HG03045 (cell line): ENCODE measurements around the gene CD109.
"Not testable (repeated sequence)": the region's sequence is repeated elsewhere in the genome, so short reads cannot be mapped to it uniquely, and the experiment has no call there.

Source experiments
- ATAC-seq: cut with Tn5 transposase; IDR thresholded peaks from one replicate; pipeline ENCODE4 v1.9.1; 2021; ENCODE audit warnings: mild to moderate bottlenecking, moderate library complexity; ENCODE audit not compliant: unreplicated experiment

The CD109 gene

DNA sequence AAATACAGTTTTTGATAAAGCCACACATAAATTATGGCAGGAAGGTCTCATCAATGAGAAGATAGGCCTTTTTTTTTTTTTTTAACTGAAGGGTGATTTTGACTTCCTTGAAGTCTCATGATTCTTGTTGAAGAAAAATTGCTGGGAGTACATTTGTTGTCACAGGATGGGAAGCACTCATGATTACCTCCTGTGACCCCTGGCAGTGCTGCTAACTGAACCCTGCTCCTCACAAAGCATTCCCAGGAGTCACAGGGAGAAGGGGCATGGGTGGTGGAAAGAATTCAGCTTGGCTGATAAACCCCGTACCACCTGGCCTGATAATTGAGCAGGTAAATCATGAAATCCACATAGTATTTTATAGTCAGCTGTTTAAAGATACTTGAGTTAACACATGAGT lies 86.9 kb downstream of the CD109 start:
- ATAC-seq = no peak

DNA sequence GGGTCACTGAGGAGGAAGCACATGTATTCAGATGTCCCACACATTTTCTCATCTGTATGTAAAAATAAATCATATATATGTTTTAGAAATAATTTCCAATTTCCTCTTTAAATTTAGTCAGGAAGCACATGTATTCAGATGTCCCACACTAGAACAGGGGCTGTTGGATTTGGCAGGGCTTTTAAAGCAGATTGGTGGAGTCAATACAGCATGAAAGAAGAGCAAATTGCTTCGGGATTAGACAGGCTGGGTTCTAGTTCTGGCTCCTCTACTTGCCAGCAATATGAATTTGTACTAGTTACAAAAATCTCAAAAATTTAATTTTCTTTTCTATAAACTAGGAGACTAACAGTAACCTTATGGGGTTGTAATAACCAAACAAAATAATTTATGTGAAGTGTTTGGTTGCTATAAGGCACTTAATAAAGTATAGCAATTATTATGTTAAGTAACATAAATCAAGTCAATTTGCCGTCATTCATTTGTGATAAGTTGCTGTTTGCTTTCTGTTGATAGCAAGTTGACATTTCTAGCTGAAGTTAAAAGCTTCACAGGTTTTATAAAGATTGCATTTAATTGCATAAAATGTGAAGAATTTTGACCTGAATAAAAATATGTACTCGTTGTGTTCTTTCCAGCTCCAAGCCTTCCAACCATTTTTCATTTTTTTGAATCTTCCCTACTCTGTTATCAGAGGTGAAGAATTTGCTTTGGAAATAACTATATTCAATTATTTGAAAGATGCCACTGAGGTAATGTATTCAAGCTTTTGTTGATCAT lies 88.9 kb downstream of the CD109 start:
- ATAC-seq = no peak

DNA sequence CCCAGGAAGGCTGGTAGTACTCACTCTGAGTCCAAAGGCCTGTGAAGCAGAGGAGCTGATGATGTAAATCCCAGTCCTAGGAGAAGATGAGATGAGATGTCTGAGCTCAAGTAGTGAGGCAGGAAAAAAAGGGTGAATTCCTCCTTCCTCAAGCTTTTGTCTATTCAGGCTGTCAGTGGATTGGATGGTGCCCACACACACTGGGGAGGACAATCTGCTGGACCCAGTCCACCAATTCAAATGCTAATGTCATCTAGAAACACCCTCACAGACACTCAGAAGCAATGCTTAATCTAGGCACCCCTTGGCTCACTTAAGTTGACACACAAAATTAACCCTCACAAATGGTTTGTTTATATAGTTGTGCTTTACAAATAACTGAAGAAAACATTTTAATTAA lies 94.6 kb downstream of the CD109 start:
- ATAC-seq = no peak

DNA sequence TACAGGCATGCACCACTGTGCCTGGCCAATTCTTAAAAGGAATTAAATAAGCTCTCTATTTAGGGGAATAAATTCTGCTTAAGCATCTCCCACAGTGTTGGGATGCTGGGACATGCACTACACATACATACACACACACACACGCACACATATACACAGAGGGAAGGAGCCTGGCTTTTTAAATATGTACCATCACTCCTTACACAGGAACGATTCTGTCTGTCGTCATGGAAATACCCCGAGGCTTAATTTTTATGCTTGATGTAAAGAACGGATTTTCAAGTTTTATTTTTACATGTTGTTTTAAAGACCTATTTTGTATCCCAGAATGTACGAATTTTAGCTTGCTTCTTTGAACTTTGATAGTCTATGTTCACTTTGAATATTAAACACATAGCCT lies 95.3 kb downstream of the CD109 start:
- no peak for ATAC-seq

DNA sequence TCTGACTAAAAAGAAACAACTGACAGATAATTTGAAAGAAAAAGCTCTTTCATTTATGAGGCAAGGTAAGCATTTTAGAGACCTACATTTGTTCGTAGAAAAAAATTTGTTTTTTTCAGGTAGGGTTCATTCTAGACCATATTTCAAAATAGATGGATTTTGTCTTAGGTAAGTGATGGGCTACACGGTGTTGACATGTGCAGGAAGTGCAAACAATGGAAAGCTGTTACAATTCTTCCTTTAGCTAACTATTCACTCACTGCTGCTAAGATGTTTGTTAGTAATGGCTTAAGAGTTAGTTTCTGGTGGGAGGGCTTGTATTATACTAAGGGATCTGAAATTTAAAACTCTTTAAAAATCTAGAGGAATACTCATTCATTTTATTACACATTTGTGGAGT lies 96.7 kb downstream of the CD109 start:
- ATAC-seq = no peak

DNA sequence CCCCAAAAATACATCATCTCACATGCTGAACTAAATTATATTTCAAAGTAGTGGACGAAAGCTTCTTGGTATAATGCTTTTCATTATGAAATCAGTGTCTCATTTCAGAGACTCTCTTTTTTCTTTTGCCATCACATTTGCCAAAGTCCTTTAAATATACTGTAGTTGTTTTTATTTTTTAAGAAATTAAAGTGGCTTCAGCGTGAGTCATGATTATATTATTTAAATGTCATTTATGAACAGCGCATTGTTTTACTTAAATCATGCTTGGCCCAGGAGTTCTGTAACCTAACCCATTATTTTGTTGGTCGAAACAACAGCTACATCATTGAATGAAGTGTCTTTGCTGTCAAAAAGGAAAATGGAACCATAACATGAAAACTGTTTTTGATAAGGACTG lies 100.9 kb downstream of the CD109 start:
- ATAC-seq = no peak

DNA sequence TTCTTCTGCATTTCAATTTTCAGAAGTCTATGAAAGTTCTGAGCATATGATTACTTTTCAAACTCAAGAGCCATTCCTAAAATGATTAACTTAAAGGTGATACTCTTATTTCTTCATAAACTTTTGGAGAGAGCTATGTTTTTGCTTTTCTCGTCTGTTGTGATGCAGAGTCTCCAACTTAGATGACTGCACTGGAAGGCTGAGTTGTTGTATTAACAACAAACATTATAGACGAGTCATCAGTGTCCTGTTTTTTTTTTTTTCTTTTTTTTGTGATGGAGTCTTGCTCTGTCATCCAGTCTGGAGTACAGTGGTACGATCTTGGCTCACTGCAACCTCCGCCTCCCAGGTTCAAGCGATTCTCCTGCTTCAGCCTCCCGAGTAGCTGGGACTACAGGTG lies 101.9 kb downstream of the CD109 start:
- no peak for ATAC-seq

DNA sequence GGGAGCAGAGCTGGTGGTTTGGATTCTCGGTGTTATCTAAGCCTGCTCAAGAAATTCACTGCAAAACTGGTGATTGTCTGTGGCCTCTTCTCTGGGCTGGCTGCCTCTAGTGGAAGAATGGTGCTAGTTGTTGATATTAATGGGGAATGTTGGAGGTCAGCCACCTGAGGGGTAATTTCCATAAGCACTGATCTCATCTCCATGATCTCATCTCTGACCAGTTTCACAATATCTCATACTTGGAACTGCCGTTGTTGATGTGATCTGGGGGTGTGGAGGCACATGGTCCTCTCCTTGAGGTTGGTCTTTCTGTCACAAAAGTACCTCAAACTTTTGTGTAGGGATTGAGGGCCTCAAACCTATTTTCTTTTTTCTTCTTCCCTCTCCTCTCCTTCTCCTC lies 102.6 kb downstream of the CD109 start:
- peak; percentile 89 for ATAC-seq

DNA sequence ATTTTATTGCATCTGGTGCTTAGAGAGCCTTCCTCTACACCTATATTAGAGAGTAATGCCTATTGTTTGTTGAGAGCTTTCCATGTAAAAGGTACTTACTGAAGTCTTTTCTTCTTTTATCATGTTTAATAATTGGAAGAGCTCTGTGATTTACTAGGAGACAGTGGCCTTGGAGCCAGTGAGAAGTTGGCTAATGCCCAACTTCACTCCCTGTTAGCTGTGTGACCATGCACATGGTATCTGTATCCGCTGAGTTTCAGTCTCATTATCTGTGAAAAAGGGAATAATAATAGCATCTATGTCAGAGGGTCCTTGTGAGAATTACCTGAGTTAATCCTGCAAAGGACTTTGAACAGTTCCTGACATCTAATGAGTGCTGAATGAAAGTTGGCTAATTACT lies 105.0 kb downstream of the CD109 start:
- ATAC-seq = no peak

DNA sequence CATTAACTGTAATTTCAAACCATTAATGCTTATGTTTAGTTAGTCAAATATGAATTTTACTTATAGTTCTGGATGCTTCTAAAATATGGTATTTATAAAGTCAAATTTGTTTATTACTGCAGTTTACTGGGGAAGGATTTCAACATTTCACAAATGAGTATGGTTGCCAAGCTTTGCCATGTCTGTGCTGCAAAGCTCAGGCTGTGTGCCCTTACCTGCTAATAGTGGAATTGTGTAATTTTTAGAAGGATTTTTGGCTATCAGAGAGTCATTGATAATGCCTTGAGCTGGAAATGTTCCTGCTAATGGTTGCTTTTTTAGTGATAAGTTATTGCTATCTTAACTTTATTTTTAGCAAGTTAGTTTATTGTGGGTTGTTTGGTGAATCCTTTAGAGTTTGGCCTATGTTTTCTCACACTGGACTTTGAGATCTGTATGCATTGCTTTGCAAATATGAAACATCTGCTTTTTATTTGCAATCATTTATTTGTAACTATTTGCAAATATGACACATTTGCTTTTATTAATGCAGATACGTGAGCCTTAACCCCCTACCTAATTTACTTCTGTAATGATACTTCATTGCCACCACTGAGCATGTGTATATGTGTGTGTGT lies 105.8 kb downstream of the CD109 start:
- ATAC-seq = no peak

DNA sequence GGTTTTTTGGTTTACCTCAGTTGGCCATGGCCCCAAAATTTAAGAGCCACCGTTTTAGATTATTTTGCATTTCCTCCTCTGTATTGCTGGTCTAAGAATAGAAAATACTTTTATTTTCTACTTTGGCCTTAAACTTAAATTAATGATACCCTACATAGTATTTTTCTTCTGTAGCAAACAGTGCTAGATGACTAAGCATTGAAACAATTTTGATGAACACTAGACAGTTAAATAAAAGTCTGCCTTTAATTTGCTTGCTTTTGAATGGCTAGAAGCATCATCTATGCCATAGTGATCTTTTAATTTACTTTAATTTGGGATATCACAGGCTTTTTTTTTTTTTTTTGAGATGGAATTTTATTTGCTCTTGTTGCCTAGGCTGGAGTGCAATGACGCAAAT lies 106.4 kb downstream of the CD109 start:
- no peak for ATAC-seq

DNA sequence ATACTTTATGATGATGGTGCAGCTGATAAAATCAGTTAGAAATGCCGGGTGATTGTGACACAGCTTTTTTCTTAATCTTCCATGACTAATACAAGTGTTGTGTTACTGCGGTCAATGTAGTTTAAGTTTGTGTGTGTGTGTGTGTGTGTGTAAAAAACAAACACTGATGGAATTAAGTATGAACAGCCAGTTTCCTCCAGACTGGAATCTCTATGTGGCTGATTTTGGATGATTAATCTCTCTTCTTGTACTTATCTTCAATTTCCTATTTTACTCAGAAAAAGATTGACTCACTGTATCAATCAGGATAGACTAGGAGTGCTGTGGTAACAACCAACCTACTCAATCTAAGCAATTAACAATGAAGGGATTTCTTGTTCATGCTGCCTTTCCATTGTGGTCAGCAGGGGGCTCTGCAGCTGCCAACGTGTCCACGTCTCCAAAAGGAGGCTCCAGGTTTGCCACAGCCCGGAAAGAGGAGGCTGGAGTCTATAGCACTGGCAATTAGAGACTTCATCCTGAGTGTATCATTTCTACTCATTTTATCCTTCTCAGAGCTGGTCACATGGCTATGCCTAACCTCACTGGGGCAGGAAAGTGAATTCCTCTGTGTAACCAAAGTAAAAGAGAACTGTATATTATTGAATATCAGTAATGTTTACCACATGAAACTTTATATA lies 107.7 kb downstream of the CD109 start:
- ATAC-seq = no peak

DNA sequence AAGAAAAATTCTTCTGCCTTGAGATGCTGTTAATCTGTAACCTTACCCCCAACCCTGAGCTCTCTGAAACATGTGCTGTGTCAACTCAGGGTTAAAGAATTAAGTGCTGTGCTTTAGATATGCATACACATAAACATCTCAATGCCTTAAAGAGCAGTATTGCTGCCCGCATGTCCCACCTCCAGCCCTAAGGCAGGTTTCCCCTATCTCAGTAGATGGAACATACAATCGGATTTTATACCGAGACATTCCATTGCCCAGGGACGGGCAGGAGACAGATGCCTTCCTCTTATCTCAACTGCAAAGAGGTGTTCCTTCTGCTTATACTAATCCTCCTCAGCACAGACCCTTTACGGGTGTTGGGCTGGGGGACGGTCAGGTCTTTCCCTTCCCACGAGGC lies 109.2 kb downstream of the CD109 start:
- not testable (repeated sequence) for ATAC-seq

DNA sequence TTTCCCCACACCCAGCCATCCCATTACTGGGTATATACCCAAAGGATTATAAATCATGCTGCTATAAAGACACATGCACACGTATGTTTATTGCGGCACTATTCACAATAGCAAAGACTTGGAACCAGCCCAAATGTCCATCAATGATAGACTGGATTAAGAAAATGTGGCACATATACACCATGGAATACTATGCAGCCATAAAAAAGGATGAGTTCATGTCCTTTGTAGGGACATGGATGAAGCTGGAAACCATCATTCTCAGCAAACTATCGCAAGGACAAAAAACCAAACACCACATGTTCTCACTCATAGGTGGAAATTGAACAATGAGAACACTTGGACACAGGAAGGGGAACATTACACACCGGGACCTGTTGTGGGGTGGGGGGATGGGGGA lies 110.0 kb downstream of the CD109 start:
- ATAC-seq = not testable (repeated sequence)

DNA sequence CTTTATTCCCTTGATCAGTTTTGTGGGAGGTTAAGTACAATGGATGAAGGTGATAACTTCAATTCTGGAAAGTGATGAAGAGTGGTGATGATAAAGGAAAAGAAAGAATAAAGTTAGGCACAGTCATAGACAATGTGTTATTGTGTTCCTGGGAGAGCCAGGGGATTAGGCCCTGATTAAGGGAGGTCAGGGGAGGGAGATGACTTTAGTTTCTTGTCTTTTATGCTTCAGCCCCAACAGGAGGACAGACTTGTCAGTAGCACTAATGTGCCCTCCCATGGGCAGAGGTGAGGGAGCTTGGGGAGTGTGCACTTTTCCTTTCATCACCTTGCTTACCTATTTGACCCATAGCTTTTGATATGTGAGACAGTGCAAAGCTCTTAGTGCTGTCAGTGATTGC lies 115.7 kb downstream of the CD109 start:
- no peak for ATAC-seq

DNA sequence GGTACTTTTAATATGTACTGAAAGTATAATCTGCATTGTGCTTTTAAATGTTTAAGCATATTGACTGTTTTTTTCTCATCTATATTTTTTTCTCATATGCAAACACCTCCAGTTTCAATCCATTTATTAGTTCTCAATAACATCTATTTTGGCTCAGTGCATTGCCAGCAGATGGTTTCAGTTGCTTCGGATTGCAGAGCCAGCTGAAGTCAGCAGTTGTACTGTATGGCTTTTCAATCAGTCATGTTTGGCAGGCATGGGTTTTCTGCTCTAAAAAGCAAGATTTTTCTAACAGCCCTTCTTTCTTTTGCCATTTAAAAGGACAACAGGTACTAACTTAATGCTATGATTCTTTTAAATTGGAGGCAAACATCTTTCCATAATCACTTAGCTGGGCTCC lies 121.2 kb downstream of the CD109 start:
- no peak for ATAC-seq

DNA sequence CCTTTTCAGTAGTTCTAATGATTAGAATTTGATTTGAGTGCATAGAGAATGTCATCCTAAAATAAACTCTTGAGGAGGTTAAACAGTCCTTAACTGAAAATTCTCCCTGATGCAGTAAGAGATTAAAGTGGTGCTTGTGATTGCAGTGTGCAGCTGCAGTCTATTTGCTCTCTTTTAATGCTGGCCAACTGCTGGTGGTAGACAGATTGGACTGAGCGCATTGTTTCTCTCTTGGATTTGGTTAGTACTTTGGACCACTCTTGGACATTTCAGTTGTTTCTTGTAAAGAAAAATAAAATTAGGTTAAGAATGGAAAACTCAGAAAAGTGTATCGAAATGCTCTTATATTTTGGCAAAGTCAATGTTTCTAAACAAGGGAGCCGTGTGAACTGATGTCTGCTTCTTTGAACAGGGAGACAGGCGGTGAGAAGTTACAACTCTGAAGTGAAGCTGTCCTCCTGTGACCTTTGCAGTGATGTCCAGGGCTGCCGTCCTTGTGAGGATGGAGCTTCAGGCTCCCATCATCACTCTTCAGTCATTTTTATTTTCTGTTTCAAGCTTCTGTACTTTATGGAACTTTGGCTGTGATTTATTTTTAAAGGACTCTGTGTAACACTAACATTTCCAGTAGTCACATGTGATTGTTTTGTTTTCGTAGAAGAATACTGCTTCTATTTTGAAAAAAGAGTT lies 127.2 kb downstream of the CD109 start:
- ATAC-seq = no peak

DNA sequence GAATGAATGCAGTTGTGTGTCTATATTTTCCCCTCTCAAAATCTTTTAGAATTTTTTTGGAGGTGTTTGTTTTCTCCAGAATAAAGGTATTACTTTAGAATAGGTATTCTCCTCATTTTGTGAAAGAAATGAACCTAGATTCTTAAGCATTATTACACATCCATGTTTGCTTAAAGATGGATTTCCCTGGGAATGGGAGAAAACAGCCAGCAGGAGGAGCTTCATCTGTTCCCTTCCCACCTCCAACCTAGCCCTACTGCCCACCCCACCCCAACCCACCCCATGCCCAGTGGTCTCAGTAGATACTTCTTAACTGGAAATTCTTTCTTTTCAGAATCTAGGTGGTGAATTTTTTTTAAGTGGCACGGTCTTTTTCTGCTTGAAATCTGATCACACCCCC lies 127.8 kb downstream of the CD109 start:
- no peak for ATAC-seq

DNA sequence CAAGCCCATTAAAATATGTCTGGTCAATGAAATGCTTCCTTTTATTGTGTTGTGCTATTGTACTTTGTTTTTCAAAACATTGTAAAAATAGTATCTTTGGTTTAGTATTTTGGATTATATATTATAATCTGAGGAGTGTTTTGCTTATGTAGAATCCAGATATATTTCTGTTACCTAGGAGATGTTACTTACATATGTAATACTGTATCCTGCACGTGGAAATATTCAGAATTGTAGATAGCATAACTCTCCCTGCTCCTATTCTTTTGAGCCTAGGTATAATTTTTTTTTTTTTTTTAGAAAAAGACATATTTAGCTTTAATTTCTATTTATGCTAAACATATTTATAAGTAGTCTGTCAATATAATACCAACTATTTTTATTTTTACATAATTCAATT lies 130.6 kb downstream of the CD109 start:
- no peak for ATAC-seq

DNA sequence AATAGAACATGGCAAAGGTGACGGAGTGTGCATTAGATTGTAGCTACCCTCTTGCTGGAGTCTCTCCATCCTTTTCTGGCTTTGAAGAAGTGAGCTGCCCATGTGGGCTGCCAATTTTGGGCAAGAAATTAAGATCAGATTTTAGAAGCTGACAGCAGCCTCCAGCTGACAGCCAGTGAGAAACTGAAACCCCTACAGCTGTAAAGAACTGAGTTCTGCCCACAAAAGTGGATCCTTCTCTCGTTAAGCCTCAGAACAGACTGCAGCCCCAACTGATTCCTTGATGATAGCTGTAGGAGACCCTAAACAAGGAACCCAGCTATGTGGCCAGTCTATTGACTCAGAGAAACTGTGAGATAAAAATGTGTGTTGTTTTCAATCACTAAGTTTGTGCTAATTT lies 134.1 kb downstream of the CD109 start:
- no peak for ATAC-seq

DNA sequence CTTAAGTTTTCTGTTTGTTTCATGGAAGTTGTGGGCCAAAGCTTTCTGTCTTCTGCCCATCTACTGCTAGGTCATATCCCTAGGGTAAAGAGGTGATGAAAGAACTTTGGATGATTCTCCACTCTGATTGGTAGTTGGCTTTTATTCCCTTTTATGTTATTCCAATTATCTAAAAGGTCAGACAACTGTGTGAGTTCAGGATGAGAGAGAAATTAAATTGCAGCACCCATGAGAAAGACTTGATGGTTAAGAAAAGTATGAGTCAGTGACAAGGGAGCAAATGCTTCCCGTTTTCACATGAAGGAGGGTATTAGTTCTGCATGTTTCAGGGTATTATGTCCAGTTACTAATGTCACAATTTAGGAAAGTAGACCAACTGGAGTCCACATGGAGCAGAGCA lies 136.3 kb downstream of the CD109 start:
- ATAC-seq = no peak

DNA sequence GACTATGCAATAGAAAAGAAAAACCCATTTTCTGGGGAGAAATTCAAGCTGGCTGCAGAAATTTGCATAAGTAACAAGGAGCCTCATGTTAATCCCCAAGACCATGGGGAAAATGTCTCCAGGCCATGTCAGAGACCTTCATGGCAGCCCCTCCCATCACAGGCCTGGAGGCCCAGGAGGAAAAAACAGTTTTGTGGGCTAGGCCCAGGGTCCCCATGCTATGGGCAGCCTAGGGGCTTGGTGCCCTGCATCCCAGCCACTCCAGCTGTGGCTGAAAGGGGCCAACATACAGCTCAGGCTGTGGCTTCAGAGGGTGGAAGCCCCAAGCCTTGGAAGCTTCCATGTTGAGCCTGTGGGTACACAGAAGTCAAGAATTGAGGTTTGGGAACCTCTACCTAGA lies 148.7 kb downstream of the CD109 start:
- not testable (repeated sequence) for ATAC-seq
